Measurements from ENCODE around the gene SSBP2.
A peak's percentile ranks its signal among the peaks of the same experiment; 100 is the strongest.

Gene SSBP2

GRCh38 chr5:81766611-81767010, 15.7 kb upstream of the SSBP2 start:
- no peak for DNase-seq

GRCh38 chr5:81763294-81763928, 12.5 kb upstream of the SSBP2 start:
- no peak for DNase-seq

GRCh38 chr5:81762853-81763252, 12.0 kb upstream of the SSBP2 start:
- DNase-seq = no peak

GRCh38 chr5:81762401-81762800, 11.5 kb upstream of the SSBP2 start:
- DNase-seq = no peak

GRCh38 chr5:81761970-81762369, 11.1 kb upstream of the SSBP2 start:
- DNase-seq = no peak

DNA sequence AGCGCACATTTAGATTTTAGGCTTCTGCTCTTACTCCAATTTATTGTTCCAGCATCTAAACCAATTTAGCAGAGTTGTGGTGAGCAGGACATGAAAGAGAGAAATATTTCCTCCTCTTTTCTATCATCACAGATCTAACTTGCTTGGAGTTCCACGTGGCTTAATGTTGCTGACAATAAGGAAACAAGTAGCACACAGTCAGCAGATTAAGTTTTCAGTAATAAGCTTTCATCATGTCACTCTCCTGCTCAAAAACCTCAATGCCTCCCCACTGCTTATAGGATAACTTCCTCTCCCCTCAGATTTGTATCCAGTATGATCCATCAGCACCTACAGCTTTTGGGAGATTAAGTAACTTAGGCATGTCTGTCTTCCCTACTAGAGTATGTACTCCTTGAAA, 10.4 kb upstream of the SSBP2 start:
- no peak for DNase-seq

GRCh38 chr5:81760521-81760920, 9.6 kb upstream of the SSBP2 start:
- DNase-seq = no peak

GRCh38 chr5:81759632-81760005, 8.7 kb upstream of the SSBP2 start:
- DNase-seq = no peak

GRCh38 chr5:81757404-81757803, 6.5 kb upstream of the SSBP2 start:
- no peak for DNase-seq

DNA sequence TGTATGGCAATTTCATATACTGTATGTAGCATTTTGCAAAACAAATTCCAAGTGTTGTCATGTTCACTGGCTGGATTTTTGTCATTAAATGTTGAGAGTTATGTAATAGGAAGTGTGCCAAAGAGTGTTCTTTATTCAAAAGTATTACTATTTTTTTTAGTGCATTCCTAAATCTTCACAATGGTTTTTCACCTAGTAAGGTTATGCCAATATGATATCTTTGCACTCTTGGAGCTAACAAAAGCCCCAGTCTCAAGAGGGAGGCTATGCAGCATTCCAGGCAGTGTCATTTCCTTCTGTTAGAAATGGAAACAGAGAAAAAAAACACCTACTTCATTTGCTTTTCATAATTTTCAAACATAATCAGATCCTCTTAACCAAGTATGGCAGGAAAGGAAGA, 5.1 kb upstream of the SSBP2 start:
- peak; percentile 14 for DNase-seq

DNA sequence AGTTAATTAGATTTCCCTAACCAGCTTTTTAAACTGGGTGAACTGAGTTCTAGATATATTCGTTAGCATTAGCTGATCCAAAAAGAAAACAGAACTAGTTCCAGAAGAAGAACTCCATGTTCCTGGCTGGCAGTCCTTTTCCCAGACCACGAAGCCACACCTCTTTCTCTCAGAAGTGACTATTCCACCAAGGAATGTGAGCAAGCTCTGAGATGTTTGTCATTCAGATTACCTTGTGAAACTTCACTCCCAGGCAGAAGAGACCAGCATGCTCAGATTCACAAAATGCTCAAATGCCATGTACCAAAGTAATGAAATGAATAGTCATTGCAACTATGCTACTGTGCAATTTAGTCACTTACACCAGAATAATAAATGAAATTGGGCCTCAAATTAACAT, 4.4 kb upstream of the SSBP2 start:
- DNase-seq = peak; percentile 43

- DNase-seq = no peak
Measured at GRCh38 chr5:81754621-81755020, 3.7 kb upstream of the SSBP2 start.

GRCh38 chr5:81753429-81753828, 2.5 kb upstream of the SSBP2 start:
- DNase-seq = no peak

DNA sequence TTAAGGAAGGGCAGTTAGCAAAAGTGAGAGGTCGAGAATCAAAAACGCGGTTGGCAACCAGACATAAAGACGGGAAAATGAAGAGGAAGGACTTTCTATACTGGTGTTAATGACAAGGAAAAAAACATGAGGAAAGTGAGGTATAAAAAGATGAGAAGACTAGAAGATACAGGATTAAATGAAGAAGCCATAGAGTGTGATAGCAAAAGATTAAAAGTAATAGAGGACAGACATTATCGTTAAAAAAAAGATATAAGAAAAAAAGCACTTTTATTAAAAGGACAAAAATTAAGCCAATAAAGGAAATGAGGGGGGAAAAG, 1.7 kb upstream of the SSBP2 start:
- no peak for DNase-seq

DNA sequence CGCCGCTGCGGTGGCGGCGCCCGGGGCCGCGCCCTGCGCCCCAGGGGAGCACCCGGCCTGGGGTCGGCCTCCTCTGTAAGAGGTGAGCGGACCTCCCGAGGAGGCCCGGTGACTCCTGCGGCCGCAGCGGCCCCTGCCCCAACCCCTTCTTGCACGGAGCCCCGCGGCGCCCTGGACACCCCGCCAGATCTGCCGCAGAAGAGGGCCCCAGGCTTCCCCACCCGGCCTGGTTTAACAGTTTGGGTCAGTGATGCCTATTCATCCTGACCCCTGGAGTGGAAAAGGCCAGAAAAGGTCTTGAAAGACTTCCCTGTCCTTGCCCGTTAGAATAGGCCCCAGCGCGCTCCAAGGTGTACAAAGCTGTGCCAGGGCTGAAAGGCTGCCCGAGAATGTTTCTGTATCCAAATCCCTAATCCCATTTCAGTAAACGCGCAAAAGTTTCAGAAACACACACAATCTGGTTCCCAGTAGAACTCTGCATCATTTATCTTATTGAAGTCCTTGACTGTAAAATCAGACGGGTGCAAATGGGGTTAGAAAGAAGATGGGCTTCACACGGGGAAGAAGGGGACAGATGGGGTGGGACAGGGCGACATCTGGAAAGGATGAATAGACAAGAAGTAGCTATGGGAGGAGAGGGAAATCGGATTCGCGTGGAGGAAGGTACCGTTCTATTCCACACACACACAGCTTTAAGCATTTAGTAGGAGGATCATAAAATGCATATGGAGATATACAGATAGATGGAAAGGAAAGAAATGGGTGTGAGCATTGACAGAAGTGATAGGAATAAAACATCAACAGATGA, 1.1 kb upstream of the SSBP2 start:
- DNase-seq = peak; percentile 65

GRCh38 chr5:81750308-81751008, 439 bp downstream of the SSBP2 start:
- peak; percentile 65 for DNase-seq

GRCh38 chr5:81749561-81750307, 1.2 kb downstream of the SSBP2 start:
- DNase-seq = peak; percentile 64

DNA sequence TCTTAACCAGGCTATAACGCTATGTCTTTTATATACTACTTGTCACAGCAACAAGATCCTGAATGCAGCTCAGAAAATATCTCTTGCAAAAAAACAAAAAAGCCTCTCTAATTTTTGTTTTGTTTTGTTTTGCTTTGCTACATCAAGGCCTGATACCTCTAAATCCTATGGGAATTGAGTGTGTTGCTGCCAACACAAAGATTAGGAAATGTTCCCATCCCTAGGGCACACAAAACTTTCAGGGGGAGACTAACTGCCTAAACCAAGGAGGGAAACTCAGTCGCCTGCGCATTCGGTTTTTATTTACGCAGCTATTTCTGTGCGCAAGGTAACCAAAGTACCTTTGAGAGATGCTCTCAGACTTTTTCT, 1.7 kb downstream of the SSBP2 start:
- DNase-seq = no peak

- DNase-seq = peak; percentile 16
Measured at GRCh38 chr5:81748556-81748955, 2.3 kb downstream of the SSBP2 start.

DNA sequence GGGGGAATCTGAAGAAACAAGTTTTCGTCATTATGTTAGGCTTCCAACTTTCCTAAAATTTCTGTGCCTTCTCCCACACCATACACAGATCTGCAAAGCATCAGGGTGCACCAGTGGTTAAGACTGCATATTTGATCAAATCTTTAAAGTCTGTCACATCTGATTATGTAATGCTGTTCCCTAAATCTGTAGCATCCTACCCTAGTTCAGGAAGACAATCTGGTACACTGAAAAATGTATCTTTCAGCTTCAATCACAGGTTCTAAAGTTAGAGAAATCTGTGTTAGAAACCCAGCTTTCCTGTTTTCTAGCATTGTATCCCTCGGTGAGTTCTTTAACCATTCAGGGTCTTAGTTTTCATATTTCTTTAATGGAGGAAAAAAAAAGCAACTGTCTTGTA, 3.9 kb downstream of the SSBP2 start:
- no peak for DNase-seq

GRCh38 chr5:81740758-81741157, 10.1 kb downstream of the SSBP2 start:
- DNase-seq = no peak

GRCh38 chr5:81739291-81739690, 11.6 kb downstream of the SSBP2 start:
- DNase-seq = no peak

GRCh38 chr5:81729276-81729675, 21.6 kb downstream of the SSBP2 start:
- DNase-seq = no peak

GRCh38 chr5:81728301-81728700, 22.6 kb downstream of the SSBP2 start:
- no peak for DNase-seq
